MM.1S (cell line): ENCODE results near the gene CCBE1.

Source experiments
- DNase-seq: peaks from one replicate; pipeline ENCODE4 v3.0.0-alpha.2; 2015
- H2AFZ ChIP-seq: fragments of 300-600 bp; sonication (generic); 2 replicates; pipeline ENCODE4 v1.6.0; 2016; ENCODE audit warnings: antibody characterized with exemption, low read length
- H3F3A ChIP-seq: fragments of 300-600 bp; sonication (generic); 2 replicates; pipeline ENCODE4 v1.6.1; 2016; ENCODE audit warnings: mild to moderate bottlenecking, antibody characterized with exemption, low read length, moderate library complexity, mixed read lengths; ENCODE audit not compliant: insufficient read depth
- H3K27ac ChIP-seq: fragments of 300-600 bp; sonication (generic); 2 replicates; pipeline ENCODE4 v1.5.1; 2016; ENCODE audit warnings: mild to moderate bottlenecking, low read length
- H3K27me3 ChIP-seq: fragments of 300-600 bp; sonication (generic); replicated peaks from 2 replicates; pipeline ENCODE4 v1.6.0; 2016; ENCODE audit warnings: low read length; ENCODE audit not compliant: insufficient read depth
- H3K36me3 ChIP-seq: fragments of 300-600 bp; sonication (generic); replicated peaks from 2 replicates; pipeline ENCODE4 v1.6.1; 2016; ENCODE audit warnings: mild to moderate bottlenecking, low read length, mixed read lengths; ENCODE audit not compliant: insufficient read depth
- H3K4me1 ChIP-seq: fragments of 300-600 bp; sonication (generic); 2 replicates; pipeline ENCODE4 v1.6.1; 2016; ENCODE audit warnings: low read length, mixed read lengths
- H3K4me2 ChIP-seq: fragments of 300-600 bp; sonication (generic); 2 replicates; pipeline ENCODE4 v1.6.0; 2016; ENCODE audit warnings: low read depth, low read length
- H3K4me3 ChIP-seq: fragments of 300-600 bp; sonication (generic); 2 replicates; pipeline ENCODE4 v1.5.1; 2016; ENCODE audit warnings: low read length, mixed read lengths
- H3K79me2 ChIP-seq: fragments of 300-600 bp; sonication (generic); 2 replicates; pipeline ENCODE4 v1.6.1; 2016; ENCODE audit warnings: mixed run types, low read length, mixed read lengths
- H3K9ac ChIP-seq: fragments of 300-600 bp; sonication (generic); 2 replicates; pipeline ENCODE4 v1.6.1; 2016; ENCODE audit warnings: low read length, mixed read lengths
- H3K9me2 ChIP-seq: fragments of 300-600 bp; sonication (generic); replicated peaks from 2 replicates; pipeline ENCODE4 v1.6.1; 2016; ENCODE audit warnings: mild to moderate bottlenecking, low read length, mixed read lengths; ENCODE audit not compliant: insufficient read depth
- H3K9me3 ChIP-seq: fragments of 300-600 bp; sonication (generic); replicated peaks from 2 replicates; pipeline ENCODE4 v1.6.1; 2016; ENCODE audit warnings: mild to moderate bottlenecking, low read length, mixed read lengths; ENCODE audit not compliant: insufficient read depth
- H4K20me1 ChIP-seq: fragments of 300-600 bp; sonication (generic); 2 replicates; pipeline ENCODE4 v1.6.1; 2016; ENCODE audit warnings: mild to moderate bottlenecking, low read length, moderate library complexity, mixed read lengths; ENCODE audit not compliant: insufficient read depth
- CTCF ChIP-seq: fragments of 300-600 bp; sonication (generic); IDR thresholded peaks from 2 replicates; pipeline ENCODE4 v1.5.1; 2016; ENCODE audit warnings: antibody characterized with exemption, low read length, mixed read lengths
- EZH2 ChIP-seq: fragments of 300-600 bp; sonication (generic); optimal IDR thresholded peaks from 2 replicates; pipeline ENCODE3; 2017; ENCODE audit warnings: low read depth, mild to moderate bottlenecking, antibody characterized with exemption, low read length, mixed read lengths
- EZH2phosphoT487 ChIP-seq: fragments of 300-600 bp; sonication (generic); IDR thresholded peaks from 2 replicates; pipeline ENCODE4 v1.6.1; 2018; ENCODE audit warnings: antibody characterized with exemption, low read length

The CCBE1 gene

GRCh38 chr18:59699061-59699460 lies 1.8 kb upstream of the CCBE1 start:
- Histone ChIP-seq H3K9ac (no peak overlapping the region), H3K79me2 (no peaks in the 10 kb centered on the region), H3K36me3 (no peaks in the 10 kb centered on the region), H3K27me3 (no peaks in the 10 kb centered on the region), H3K4me2 (no peak overlapping the region), H3K4me3 (no peak overlapping the region), H3K27ac (no peak overlapping the region), H3F3A (no peaks in the 10 kb centered on the region), H4K20me1 (no peaks in the 10 kb centered on the region), H3K4me1 (no peaks in the 10 kb centered on the region), H3K9me3 (no peaks in the 10 kb centered on the region), H2AFZ (no peak overlapping the region), H3K9me2 (no peaks in the 10 kb centered on the region)
- no peak for TF ChIP-seq EZH2
- no peak for TF ChIP-seq EZH2phosphoT487
- TF ChIP-seq CTCF = no peak
- no peak for DNase-seq

GRCh38 chr18:59696311-59697235 lies 650 bp downstream of the CCBE1 start:
- Histone ChIP-seq H3K4me3 (peak overlapping the region; percentile 17; the same call in 1 of the 2 replicates), H3K27ac (no peak overlapping the region), H3K36me3 (no peaks in the 10 kb centered on the region), H3K9me3 (no peaks in the 10 kb centered on the region), H3K9ac (no peak overlapping the region), H3K79me2 (no peaks in the 10 kb centered on the region), H2AFZ (no peak overlapping the region), H3K4me2 (peak overlapping the region; percentile 37; the same call in 1 of the 2 replicates), H3K4me1 (no peaks in the 10 kb centered on the region), H3K9me2 (no peaks in the 10 kb centered on the region), H3K27me3 (no peaks in the 10 kb centered on the region), H4K20me1 (no peaks in the 10 kb centered on the region), H3F3A (no peaks in the 10 kb centered on the region)
- TF ChIP-seq EZH2 (no peak), CTCF (no peak), EZH2phosphoT487 (no peak)
- no peak for DNase-seq

GRCh38 chr18:59695551-59695950 lies 1.7 kb downstream of the CCBE1 start:
- no peaks in the 10 kb centered on the region for H3K4me1 ChIP-seq
- no peak for DNase-seq
- H3K27ac ChIP-seq = no peak overlapping the region
- H3F3A ChIP-seq = no peaks in the 10 kb centered on the region
- TF ChIP-seq EZH2 (no peak), EZH2phosphoT487 (no peak)
- H3K27me3 ChIP-seq = no peaks in the 10 kb centered on the region
- H4K20me1 ChIP-seq = no peaks in the 10 kb centered on the region
- no peak overlapping the region for H3K4me3 ChIP-seq
- no peaks in the 10 kb centered on the region for H3K79me2 ChIP-seq
- no peaks in the 10 kb centered on the region for H3K9me2 ChIP-seq
- H3K36me3 ChIP-seq = no peaks in the 10 kb centered on the region
- no peak overlapping the region for H3K4me2 ChIP-seq
- no peak overlapping the region for H3K9ac ChIP-seq
- H3K9me3 ChIP-seq = no peaks in the 10 kb centered on the region
- H2AFZ ChIP-seq = no peak overlapping the region

GRCh38 chr18:59694824-59695223 lies 2.4 kb downstream of the CCBE1 start:
- Histone ChIP-seq H3K4me3 (no peak overlapping the region), H3K4me2 (no peak overlapping the region), H3K27me3 (no peaks in the 10 kb centered on the region), H3K79me2 (no peaks in the 10 kb centered on the region), H3K9ac (no peak overlapping the region), H3F3A (no peaks in the 10 kb centered on the region), H3K9me3 (no peaks in the 10 kb centered on the region), H3K4me1 (no peaks in the 10 kb centered on the region), H3K27ac (no peak overlapping the region), H2AFZ (no peak overlapping the region), H3K36me3 (no peaks in the 10 kb centered on the region), H4K20me1 (no peaks in the 10 kb centered on the region), H3K9me2 (no peaks in the 10 kb centered on the region)
- no peak for DNase-seq
- TF ChIP-seq CTCF = no peak
- TF ChIP-seq EZH2phosphoT487 = no peak
- no peak for TF ChIP-seq EZH2
